Measurements from ENCODE around the gene CHURC1. TPM values are rescaled to one million over a fixed set of nuclear protein-coding genes. Genes with fewer than 3 reads are reported as not detected.

CHURC1 gene
- total RNA-seq, 2 donors from 2014 or later: 53.8 to 56.0 TPM

- Mint-ChIP-seq H3K9me3 (no peaks in the 10 kb centered on the region), H3K4me1 (peaks cover 15% of the 10 kb centered on the region), H3K27ac (no peak overlapping the region), H3K4me3 (no peak overlapping the region), H3K36me3 (ENCODE audit: low read depth) (no peaks in the 10 kb centered on the region), H3K27me3 (no peaks in the 10 kb centered on the region)
- no peak for ATAC-seq (replicated peaks)
Observed at GRCh38 chr14:64968651-64969050, 54.4 kb downstream of the CHURC1 start.

GRCh38 chr14:64970041-64970440 is 55.8 kb downstream of the CHURC1 start:
- no peaks in the 10 kb centered on the region for H3K9me3 Mint-ChIP-seq

GRCh38 chr14:64970776-64971477 is 56.7 kb downstream of the CHURC1 start:
- Mint-ChIP-seq H3K4me1 (peaks cover 10% of the 10 kb centered on the region), H3K9me3 (no peaks in the 10 kb centered on the region), H3K36me3 (ENCODE audit: low read depth) (no peaks in the 10 kb centered on the region), H3K27me3 (no peaks in the 10 kb centered on the region), H3K27ac (peak overlapping the region; percentile 43), H3K4me3 (peak overlapping the region; percentile 61)
- no peak for ATAC-seq (replicated peaks)

More at GRCh38 chr14:64970041-64970440, 55.8 kb downstream of the CHURC1 start:
- H3K27me3 Mint-ChIP-seq: no peaks in the 10 kb centered on the region
- H3K4me1 Mint-ChIP-seq: peaks cover 10% of the 10 kb centered on the region
- no peaks in the 10 kb centered on the region for H3K36me3 Mint-ChIP-seq (ENCODE audit: low read depth)
- no peak for ATAC-seq (replicated peaks)
- H3K27ac Mint-ChIP-seq: no peak overlapping the region
- H3K4me3 Mint-ChIP-seq: peak overlapping the region; percentile 16

GRCh38 chr14:64971491-64971942 is 57.3 kb downstream of the CHURC1 start:
- Mint-ChIP-seq H3K9me3 (no peaks in the 10 kb centered on the region), H3K4me1 (peaks cover 10% of the 10 kb centered on the region), H3K36me3 (ENCODE audit: low read depth) (no peaks in the 10 kb centered on the region), H3K27me3 (no peaks in the 10 kb centered on the region), H3K27ac (peak overlapping the region; percentile 43), H3K4me3 (peak overlapping the region; percentile 61)
- ATAC-seq (replicated peaks): no peak

- Mint-ChIP-seq H3K36me3 (ENCODE audit: low read depth) (no peaks in the 10 kb centered on the region), H3K9me3 (no peaks in the 10 kb centered on the region), H3K27ac (peak within 1 kb of the TSS; percentile 62)
Observed at GRCh38 chr14:64971943-64972791, 57.9 kb downstream of the CHURC1 start, which contains the start of gene RAB15. TSS of gene RAB15 (minus strand) at chr14:64972336. CDS start at chr14:64972076, 260 bp downstream.

GRCh38 chr14:64973026-64973442 is 58.8 kb downstream of the CHURC1 start:
- Mint-ChIP-seq H3K4me1 (peaks cover 6% of the 10 kb centered on the region), H3K4me3 (peak overlapping the region; percentile 74), H3K36me3 (ENCODE audit: low read depth) (no peaks in the 10 kb centered on the region), H3K27ac (peak overlapping the region; percentile 62), H3K27me3 (no peaks in the 10 kb centered on the region), H3K9me3 (no peaks in the 10 kb centered on the region)
- ATAC-seq (replicated peaks): no peak

More at GRCh38 chr14:64971943-64972791, 57.9 kb downstream of the CHURC1 start, which contains the start of gene RAB15:
- ATAC-seq (replicated peaks): peak; percentile 78
- Mint-ChIP-seq H3K4me1 (peaks cover 10% of the 10 kb centered on the region), H3K27me3 (no peaks in the 10 kb centered on the region), H3K4me3 (peak within 1 kb of the TSS; percentile 74)

- H3K27ac Mint-ChIP-seq: no peak overlapping the region
- peaks cover 4% of the 10 kb centered on the region for H3K4me1 Mint-ChIP-seq
- no peak for ATAC-seq (replicated peaks)
- no peaks in the 10 kb centered on the region for H3K36me3 Mint-ChIP-seq (ENCODE audit: low read depth)
- no peaks in the 10 kb centered on the region for H3K9me3 Mint-ChIP-seq
- no peak overlapping the region for H3K4me3 Mint-ChIP-seq
- H3K27me3 Mint-ChIP-seq: no peaks in the 10 kb centered on the region
Observed at GRCh38 chr14:64973826-64974225, 59.6 kb downstream of the CHURC1 start.

GRCh38 chr14:64974563-64974962 is 60.3 kb downstream of the CHURC1 start:
- Mint-ChIP-seq H3K27me3 (no peaks in the 10 kb centered on the region), H3K4me1 (peaks cover 4% of the 10 kb centered on the region), H3K36me3 (ENCODE audit: low read depth) (no peaks in the 10 kb centered on the region), H3K27ac (no peak overlapping the region), H3K9me3 (no peaks in the 10 kb centered on the region), H3K4me3 (no peak overlapping the region)
- no peak for ATAC-seq (replicated peaks)

- peak; percentile 34 for ATAC-seq (replicated peaks)
- H3K27ac Mint-ChIP-seq: no peak overlapping the region
Observed at GRCh38 chr14:64979336-64980074, 65.2 kb downstream of the CHURC1 start.

GRCh38 chr14:64983439-64984310 is 69.4 kb downstream of the CHURC1 start:
- Mint-ChIP-seq H3K9me3 (no peaks in the 10 kb centered on the region), H3K4me3 (peak overlapping the region; percentile 73), H3K27ac (no peak overlapping the region), H3K27me3 (peaks cover 7% of the 10 kb centered on the region), H3K36me3 (ENCODE audit: low read depth) (peaks cover 15% of the 10 kb centered on the region), H3K4me1 (peaks cover 17% of the 10 kb centered on the region)
- no peak for ATAC-seq (replicated peaks)

More at GRCh38 chr14:64979336-64980074, 65.2 kb downstream of the CHURC1 start:
- Mint-ChIP-seq H3K4me1 (peaks cover 10% of the 10 kb centered on the region), H3K27me3 (peaks cover 7% of the 10 kb centered on the region), H3K9me3 (no peaks in the 10 kb centered on the region), H3K36me3 (ENCODE audit: low read depth) (no peaks in the 10 kb centered on the region), H3K4me3 (no peak overlapping the region)

Other genes starting within 250 kb of the CHURC1 start
- 10 to 100 TPM; 17.2 to 19.2 TPM for gene PLEKHG3, start 210.0 kb upstream of the CHURC1 start, total RNA-seq
- under 1 TPM; 0.15 to 0.29 TPM for gene SPTB, start 34.5 kb upstream of the CHURC1 start, total RNA-seq
- not detected for gene GPX2, start 28.3 kb downstream of the CHURC1 start, total RNA-seq
- 1 to 10 TPM; 4.3 to 7.2 TPM for gene RAB15, start 57.9 kb downstream of the CHURC1 start, total RNA-seq
- gene FNTB, start 72.4 kb downstream of the CHURC1 start, total RNA-seq: 10 to 100 TPM; 24.7 to 47.1 TPM
- 100 to 1,000 TPM; 105 to 139 TPM for gene MAX, start 188.1 kb downstream of the CHURC1 start, total RNA-seq